SK-N-SH (cell line): Measurements from ENCODE around the gene FBXO34.

Source experiments
- EP300 ChIP-seq, 2 experiments: IDR thresholded peaks; 2 replicates each; pipeline versions ENCODE4 v1.4.0 to v1.6.1; 2012; ENCODE audit warnings: borderline replicate concordance in 1 of 2, low read depth in 1 of 2, low read length in 1 of 2
- FOSL2 ChIP-seq: IDR thresholded peaks from 2 replicates; pipeline ENCODE4 v1.4.0; 2012; ENCODE audit warnings: low read depth, mild to moderate bottlenecking, moderate library complexity, borderline replicate concordance
- NFIC ChIP-seq: IDR thresholded peaks from 2 replicates; pipeline ENCODE4 v1.4.0; 2012; ENCODE audit warnings: borderline replicate concordance
- TCF12 ChIP-seq: IDR thresholded peaks from 2 replicates; pipeline ENCODE4 v1.4.0; 2012
- TF ChIP-seq, protein P1 (sequence below): fragments of 200-600 bp; sonication (generic); IDR thresholded peaks from 2 replicates; pipeline ENCODE4 v1.6.1; 2017; ENCODE audit warnings: antibody characterized with exemption, mild to moderate bottlenecking, moderate library complexity

DNA sequence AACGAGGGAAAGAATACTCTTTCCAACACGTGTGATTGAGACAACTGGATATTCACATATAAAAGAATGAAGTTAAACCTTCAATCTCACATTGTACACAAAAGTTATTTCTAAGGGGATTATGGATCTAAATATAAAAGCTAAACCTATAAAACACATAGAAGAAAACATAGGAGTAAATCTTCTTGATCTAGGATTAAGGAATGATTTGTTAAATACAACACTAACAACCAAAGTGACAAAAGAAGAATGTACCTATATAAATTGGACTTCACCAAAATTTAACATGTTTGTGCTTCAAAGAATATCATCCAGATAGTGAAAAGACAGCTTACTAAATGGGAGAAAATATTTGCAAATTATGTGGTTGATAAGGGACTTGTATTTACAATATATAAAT lies 43.0 kb upstream of the FBXO34 start:
- TF ChIP-seq, protein P1, sequence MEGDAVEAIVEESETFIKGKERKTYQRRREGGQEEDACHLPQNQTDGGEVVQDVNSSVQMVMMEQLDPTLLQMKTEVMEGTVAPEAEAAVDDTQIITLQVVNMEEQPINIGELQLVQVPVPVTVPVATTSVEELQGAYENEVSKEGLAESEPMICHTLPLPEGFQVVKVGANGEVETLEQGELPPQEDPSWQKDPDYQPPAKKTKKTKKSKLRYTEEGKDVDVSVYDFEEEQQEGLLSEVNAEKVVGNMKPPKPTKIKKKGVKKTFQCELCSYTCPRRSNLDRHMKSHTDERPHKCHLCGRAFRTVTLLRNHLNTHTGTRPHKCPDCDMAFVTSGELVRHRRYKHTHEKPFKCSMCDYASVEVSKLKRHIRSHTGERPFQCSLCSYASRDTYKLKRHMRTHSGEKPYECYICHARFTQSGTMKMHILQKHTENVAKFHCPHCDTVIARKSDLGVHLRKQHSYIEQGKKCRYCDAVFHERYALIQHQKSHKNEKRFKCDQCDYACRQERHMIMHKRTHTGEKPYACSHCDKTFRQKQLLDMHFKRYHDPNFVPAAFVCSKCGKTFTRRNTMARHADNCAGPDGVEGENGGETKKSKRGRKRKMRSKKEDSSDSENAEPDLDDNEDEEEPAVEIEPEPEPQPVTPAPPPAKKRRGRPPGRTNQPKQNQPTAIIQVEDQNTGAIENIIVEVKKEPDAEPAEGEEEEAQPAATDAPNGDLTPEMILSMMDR = no peak
- TF ChIP-seq EP300 (IDR thresholded peaks at IDR 0.05; ENCODE audit: borderline replicate concordance in 1 of 2, low read depth in 1 of 2, low read length in 1 of 2) = no peak
- TF ChIP-seq NFIC = no peak
- TF ChIP-seq TCF12 = no peak
- no peak for TF ChIP-seq FOSL2
